Adrenal gland (tissue), 12 donors: Measurements from ENCODE around the gene PLEKHN1. TPM values are rescaled to one million over a fixed set of nuclear protein-coding genes. Genes with fewer than 3 reads are reported as not detected.

ENCODE experiments used
- DNase-seq, 7 donors: peaks; one replicate each; pipeline ENCODE4 v3.0.0-alpha.2; 2019 to 2020
- H3K27ac ChIP-seq, 5 donors: fragments of 200-600 bp; sonication (generic) in 4 of 5; 1 replicate in 3 of 5; 2 replicates in 2 of 5; pipeline versions ENCODE4 v1.5.1 to v1.8.0; 2016 to 2020; ENCODE audit warnings: mild to moderate bottlenecking in 1 of 5
- H3K27me3 ChIP-seq: fragments of 200-600 bp; 2 replicates; pipeline ENCODE4 v1.8.0; 2021
- H3K36me3 ChIP-seq, 2 donors: fragments of 200-600 bp; replicated peaks in 1 of 2; 1 replicate in 1 of 2; 2 replicates in 1 of 2; pipeline versions ENCODE4 v1.5.1 to v1.8.0; 2018 to 2022
- H3K4me1 ChIP-seq, 2 donors: fragments of 200-600 bp; replicated peaks in 1 of 2; 1 replicate in 1 of 2; 2 replicates in 1 of 2; pipeline versions ENCODE4 v1.5.1 to v1.8.0; 2018 to 2021
- H3K4me3 ChIP-seq, 4 donors: fragments of 200-600 bp; sonication (generic) in 3 of 4; one replicate each; pipeline ENCODE4 v1.5.1; 2016 to 2018
- H3K9me3 ChIP-seq, 3 donors: fragments of 200-600 bp; sonication (generic) in 1 of 3; replicated peaks in 1 of 3; 1 replicate in 2 of 3; 2 replicates in 1 of 3; pipeline versions ENCODE4 v1.5.1 to v1.8.0; 2016 to 2021
- POLR2A ChIP-seq, 2 donors: fragments of 450-650 bp; IDR thresholded peaks; one replicate each; pipeline ENCODE4 v1.6.1; 2017; ENCODE audit warnings: antibody characterized with exemption in 2 of 2, mild to moderate bottlenecking in 2 of 2, moderate library complexity in 1 of 2
- WGBS, 4 donors: extraction: QIAGEN DNeasy Blood & Tissue Kit in 2 of 4; methylation state at CpG; one replicate each; pipeline versions ENCODE4 v1.1.5 to v1.1.7; 2013 to 2017; 5-methylcytosine and 5-hydroxymethylcytosine counted together
- intact Hi-C, 2 donors: fragments of 100-400 bp; cut with DNase I; formaldehyde crosslinking; loops; one replicate each; pipeline versions ENCODE4 v1.14.1 to v1.15.0; 2022 to 2023
- polyA plus RNA-seq, 3 donors: library from polyadenylated mRNA; stranded (reverse); fragments of 200-250 nt in 2 of 3; fragments of 350-450 nt in 1 of 3; fragmentation: Illumina TruSeq in 1 of 3; extraction: RNeasy Lipid Tissue Mini Kit (QIAGEN cat#74804) in 1 of 3; gene quantifications; one replicate each; pipeline ENCODE4 v1.2.3, GENCODE V29; 2013 to 2014
- total RNA-seq, 9 donors: library from RNA; depleted of rRNA in 4 of 9; stranded (reverse); fragments of >200 nt in 4 of 9; fragments of 120-200 nt in 1 of 9; fragmentation: NEBNext Ultra II Directional in 1 of 9; extraction: Animal tissue kit (Norgen Biotek cat#: 25700) in 1 of 9; gene quantifications; one replicate each; pipeline versions ENCODE4 v1.1.0 to v1.2.4, GENCODE V29; 2013 to 2023
- TF ChIP-seq, protein P1 (sequence below), 6 experiments: fragments of 450-650 bp in 4 of 6; fragments of 200-600 bp in 2 of 6; sonication (generic) in 1 of 6; IDR thresholded peaks; 1 replicate in 5 of 6; 2 replicates in 1 of 6; pipeline versions ENCODE4 v1.5.1 to v1.8.0; 2016 to 2021; ENCODE audit warnings: antibody characterized with exemption in 6 of 6, mild to moderate bottlenecking in 2 of 6, moderate library complexity in 1 of 6
- donor health status: healthy with polysubstance abuse.
- donor health status: Bipolar disorder and iron deficiency.
- donor health status: DM: yes; HTN: yes; CAD: no.
- donor health status: DM: no; HTN: no; CAD: no.
- donor health status: DM: no; HTN: no; CAD: no.
- donor health status: DM: yes; HTN: yes; CAD: no.

PLEKHN1 gene
- total and polyA plus RNA-seq, 12 donors, result 0.05 to 10.5 (median 1.3) TPM; not detected in 3

DNA sequence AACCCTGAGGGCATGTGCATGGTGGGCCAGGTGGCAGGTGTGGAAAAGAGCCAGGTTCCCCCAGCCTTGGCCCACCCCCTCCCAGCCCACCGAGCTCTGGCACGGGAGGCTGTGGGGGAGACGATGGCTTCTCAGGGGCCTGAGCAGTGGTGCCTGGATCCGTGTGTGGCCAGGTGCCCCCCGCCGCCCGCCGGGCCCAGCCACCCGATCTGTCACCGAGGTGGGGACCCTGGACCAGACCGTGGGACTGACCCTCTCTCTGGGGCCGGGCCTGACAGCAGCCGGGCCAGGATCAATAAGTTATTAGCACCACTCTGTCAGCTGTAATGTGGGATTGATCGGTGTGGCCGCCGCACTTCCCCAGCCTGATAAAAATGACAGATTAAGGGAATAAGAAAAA lies 28.8 kb upstream of the PLEKHN1 start:
- no peaks in the 10 kb centered on the region for H3K9me3 ChIP-seq
- H3K4me3 ChIP-seq, result no peak overlapping the region
- H3K27ac ChIP-seq, result peak overlapping the region in 1 of 5 donors; percentile 21
- no peaks in the 10 kb centered on the region for H3K36me3 ChIP-seq
- intact Hi-C loops, result no loop called here
- WGBS, 4 donors, result 77 to 81% (median 78%) methylated on average over 6 to 16 of the region's 16 CpGs
- peaks cover 46% of the 10 kb centered on the region for H3K27me3 ChIP-seq
- no peak for TF ChIP-seq POLR2A (IDR thresholded peaks at IDR 0.05)
- TF ChIP-seq, protein P1, sequence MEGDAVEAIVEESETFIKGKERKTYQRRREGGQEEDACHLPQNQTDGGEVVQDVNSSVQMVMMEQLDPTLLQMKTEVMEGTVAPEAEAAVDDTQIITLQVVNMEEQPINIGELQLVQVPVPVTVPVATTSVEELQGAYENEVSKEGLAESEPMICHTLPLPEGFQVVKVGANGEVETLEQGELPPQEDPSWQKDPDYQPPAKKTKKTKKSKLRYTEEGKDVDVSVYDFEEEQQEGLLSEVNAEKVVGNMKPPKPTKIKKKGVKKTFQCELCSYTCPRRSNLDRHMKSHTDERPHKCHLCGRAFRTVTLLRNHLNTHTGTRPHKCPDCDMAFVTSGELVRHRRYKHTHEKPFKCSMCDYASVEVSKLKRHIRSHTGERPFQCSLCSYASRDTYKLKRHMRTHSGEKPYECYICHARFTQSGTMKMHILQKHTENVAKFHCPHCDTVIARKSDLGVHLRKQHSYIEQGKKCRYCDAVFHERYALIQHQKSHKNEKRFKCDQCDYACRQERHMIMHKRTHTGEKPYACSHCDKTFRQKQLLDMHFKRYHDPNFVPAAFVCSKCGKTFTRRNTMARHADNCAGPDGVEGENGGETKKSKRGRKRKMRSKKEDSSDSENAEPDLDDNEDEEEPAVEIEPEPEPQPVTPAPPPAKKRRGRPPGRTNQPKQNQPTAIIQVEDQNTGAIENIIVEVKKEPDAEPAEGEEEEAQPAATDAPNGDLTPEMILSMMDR (IDR thresholded peaks at IDR 0.05), result no peak
- no peak for DNase-seq
- H3K4me1 ChIP-seq, result peaks cover 8 to 31% of the 10 kb centered on the region in 2 donors

DNA sequence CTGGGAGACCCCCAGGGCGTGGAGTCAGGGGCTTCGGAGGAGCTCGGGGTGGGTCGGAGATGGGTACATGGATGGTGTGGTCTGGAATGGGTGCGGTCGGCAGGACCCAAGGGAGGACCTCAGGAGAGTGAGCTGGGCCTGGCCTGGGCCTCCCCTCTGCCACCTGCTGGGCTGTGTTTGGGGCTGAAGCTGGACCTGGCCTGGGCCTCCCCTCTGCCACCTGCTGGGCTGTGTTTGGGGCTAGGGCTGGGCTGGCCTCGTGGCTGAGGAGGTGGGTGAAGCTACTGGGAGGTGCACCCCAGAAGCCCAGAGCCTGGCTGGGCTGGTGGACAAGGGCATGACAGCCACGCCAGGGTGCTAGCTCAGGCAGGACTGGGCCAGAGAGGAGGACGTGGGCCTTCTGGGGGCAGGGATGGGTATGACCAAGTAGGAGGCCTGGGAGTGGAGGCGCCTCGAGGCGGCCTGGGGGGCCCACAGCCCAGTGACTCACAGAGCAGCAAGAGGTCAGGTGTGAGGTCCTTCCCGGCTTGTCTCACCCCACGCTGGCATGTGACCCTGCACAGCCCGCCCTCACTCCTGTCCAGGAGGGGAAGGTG lies 28.1 kb upstream of the PLEKHN1 start:
- no peaks in the 10 kb centered on the region for H3K9me3 ChIP-seq
- TF ChIP-seq POLR2A (IDR thresholded peaks at IDR 0.05), result no peak
- TF ChIP-seq, protein P1 (IDR thresholded peaks at IDR 0.05), result peak in 5 of 6 experiments; percentile 41 to 67 (median 52)
- 43 to 70% (median 67%) methylated on average over 11 to 15 of the region's 15 CpGs for WGBS, 4 donors
- intact Hi-C loops, result no loop called here
- no peak overlapping the region for H3K4me3 ChIP-seq
- peak in 6 of 7 donors; percentile 52 to 82 (median 56) for DNase-seq
- H3K27ac ChIP-seq, result peak overlapping the region in 2 of 5 donors; percentile 21 to 40
- H3K36me3 ChIP-seq, result no peaks in the 10 kb centered on the region
- H3K27me3 ChIP-seq, result peaks cover 51% of the 10 kb centered on the region
- H3K4me1 ChIP-seq, result peaks cover 8 to 35% of the 10 kb centered on the region in 2 donors

DNA sequence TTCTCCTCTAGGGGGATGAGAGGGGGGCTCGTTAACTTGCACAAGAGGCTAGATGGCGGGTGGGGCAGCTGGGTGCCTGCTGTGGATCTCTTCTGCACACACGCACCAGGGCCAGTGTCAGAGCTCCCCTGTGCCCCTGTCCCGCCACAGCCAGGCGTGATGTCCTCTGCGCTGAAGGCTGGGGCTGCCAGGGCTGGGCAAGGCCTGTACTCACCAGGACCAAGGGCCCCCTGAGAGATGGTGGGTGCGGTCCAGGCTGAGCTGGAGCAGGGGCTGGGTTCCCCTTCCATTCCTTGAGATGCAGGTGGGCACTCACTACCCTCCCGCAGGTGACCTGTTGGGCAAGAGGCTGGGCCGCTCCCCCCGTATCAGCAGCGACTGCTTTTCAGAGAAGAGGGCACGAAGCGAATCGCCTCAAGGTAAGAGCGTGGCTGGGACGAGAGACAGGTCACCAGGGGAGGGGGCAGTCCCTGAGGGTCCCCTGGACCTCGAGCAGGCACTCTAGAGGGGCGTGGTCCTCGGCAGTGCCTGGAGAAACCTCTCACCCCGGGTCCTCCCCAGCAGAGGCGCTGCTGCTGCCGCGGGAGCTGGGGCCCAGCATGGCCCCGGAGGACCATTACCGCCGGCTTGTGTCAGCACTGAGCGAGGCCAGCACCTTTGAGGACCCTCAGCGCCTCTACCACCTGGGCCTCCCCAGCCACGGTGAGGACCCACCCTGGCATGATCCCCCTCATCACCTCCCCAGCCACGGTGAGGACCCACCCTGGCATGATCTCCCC lies 27.4 kb upstream of the PLEKHN1 start:
- WGBS, 4 donors, result 60 to 75% (median 66%) methylated on average over 10 to 30 of the region's 30 CpGs
- Histone ChIP-seq H3K4me1 (peaks cover 8 to 35% of the 10 kb centered on the region in 2 donors), H3K4me3 (no peak overlapping the region), H3K36me3 (no peaks in the 10 kb centered on the region), H3K27ac (no peak overlapping the region), H3K9me3 (no peaks in the 10 kb centered on the region), H3K27me3 (peaks cover 50% of the 10 kb centered on the region)
- intact Hi-C loops, result no loop called here
- no peak for TF ChIP-seq POLR2A (IDR thresholded peaks at IDR 0.05)
- TF ChIP-seq, protein P1 (IDR thresholded peaks at IDR 0.05), result no peak
- no peak for DNase-seq

DNA sequence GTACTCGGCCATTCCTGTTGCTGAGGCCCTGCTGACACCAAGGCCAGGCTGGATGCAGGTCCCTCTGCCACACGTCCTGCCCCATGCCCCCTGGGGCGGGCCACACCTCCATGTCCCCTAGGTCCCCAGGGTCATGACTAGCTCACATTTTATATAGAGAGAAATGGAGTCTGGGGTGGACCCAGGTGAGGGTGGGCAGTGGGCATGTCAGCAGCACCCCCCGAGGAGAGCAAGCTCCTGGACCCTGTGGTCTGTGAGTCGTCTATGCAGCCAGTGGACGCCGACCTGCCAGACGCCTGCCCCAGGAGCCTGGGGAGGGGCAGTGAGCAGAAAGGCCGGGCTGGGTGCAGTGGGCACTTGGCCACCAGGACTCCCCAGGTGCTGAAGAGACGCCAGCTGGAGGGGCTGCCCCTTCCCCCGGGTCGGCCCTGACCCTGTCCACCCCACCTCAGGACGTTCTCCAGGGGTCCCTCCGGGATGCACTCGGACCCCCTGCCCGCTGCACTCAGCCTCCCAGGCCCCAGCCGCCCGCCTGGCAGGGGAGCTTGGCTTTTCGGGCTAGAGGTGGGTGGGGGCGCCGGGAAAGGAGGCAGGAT lies 26.7 kb upstream of the PLEKHN1 start:
- Histone ChIP-seq H3K9me3 (no peaks in the 10 kb centered on the region), H3K4me3 (no peak overlapping the region), H3K4me1 (peaks cover 8 to 35% of the 10 kb centered on the region in 2 donors), H3K27me3 (peaks cover 50% of the 10 kb centered on the region), H3K36me3 (no peaks in the 10 kb centered on the region), H3K27ac (peak overlapping the region in 2 of 5 donors; percentile 41 to 92)
- TF ChIP-seq, protein P1 (IDR thresholded peaks at IDR 0.05), result no peak
- no peak for TF ChIP-seq POLR2A (IDR thresholded peaks at IDR 0.05)
- no peak for DNase-seq
- intact Hi-C loops, result no loop called here
- WGBS, 4 donors, result 14 to 24% (median 18%) methylated on average over 8 to 21 of the region's 21 CpGs
